Common myeloid progenitor, CD34-positive (primary cell): ENCODE results near the gene COL26A1.
"Not testable (repeated sequence)": the region's sequence is repeated elsewhere in the genome, so short reads cannot be mapped to it uniquely, and the experiment has no call there.

Experiments used
- CTCF ChIA-PET: fragments of 350-600 bp; sonication (Branson Sonifier 250); formaldehyde crosslinking; loops from one replicate; lab custom pipeline; 2021; ENCODE audit warnings: antibody characterized with exemption; lab: Charles Lee
- POLR2A ChIA-PET: fragments of 350-600 bp; sonication (Branson Sonifier 250); formaldehyde crosslinking; loops from one replicate; lab custom pipeline; 2021; ENCODE audit warnings: antibody characterized with exemption; lab: Charles Lee
- DNase-seq, 3 donors: peaks; one replicate each; pipeline versions ENCODE4 v3.0.0 to v3.0.0-alpha.2; 2013
- H3K27ac ChIP-seq, 2 experiments: 1 replicate in 1 of 2; 2 replicates in 1 of 2; pipeline ENCODE4 v1.7.0; 2013; ENCODE audit warnings: inconsistent platforms in 2 of 2, low read length in 2 of 2, mild to moderate bottlenecking in 2 of 2, low read depth in 1 of 2, moderate library complexity in 1 of 2; ENCODE audit not compliant: severe bottlenecking in 2 of 2, insufficient read depth in 1 of 2, poor library complexity in 1 of 2
- H3K27me3 ChIP-seq, 5 experiments: replicated peaks in 2 of 5; 1 replicate in 3 of 5; 2 replicates in 2 of 5; pipeline versions ENCODE4 v1.6.1 to v1.7.0; 2013; ENCODE audit warnings: low read length in 4 of 5, mild to moderate bottlenecking in 2 of 5, moderate library complexity in 2 of 5, inconsistent platforms in 1 of 5; ENCODE audit not compliant: insufficient read depth in 5 of 5, control insufficient read depth in 4 of 5
- H3K36me3 ChIP-seq, 4 experiments: 1 replicate in 2 of 4; 2 replicates in 2 of 4; pipeline versions ENCODE4 v1.6.1 to v1.7.0; 2013; ENCODE audit warnings: low read length in 3 of 4, control low read depth in 1 of 4, mild to moderate bottlenecking in 1 of 4; ENCODE audit not compliant: control insufficient read depth in 4 of 4, insufficient read depth in 4 of 4
- H3K4me1 ChIP-seq, 4 experiments: 1 replicate in 3 of 4; 2 replicates in 1 of 4; pipeline versions ENCODE4 v1.6.1 to v1.7.1; 2013; ENCODE audit warnings: low read length in 3 of 4, mild to moderate bottlenecking in 3 of 4, control low read depth in 1 of 4, inconsistent platforms in 1 of 4, moderate library complexity in 1 of 4; ENCODE audit not compliant: control insufficient read depth in 4 of 4, insufficient read depth in 4 of 4; ENCODE audit errors: control extremely low read depth in 1 of 4
- H3K4me3 ChIP-seq, 7 experiments: 1 replicate in 4 of 7; 2 replicates in 3 of 7; pipeline versions ENCODE4 v1.5.1 to v1.7.0; 2013; ENCODE audit warnings: mild to moderate bottlenecking in 7 of 7, low read length in 6 of 7, moderate library complexity in 6 of 7, inconsistent platforms in 2 of 7, low read depth in 2 of 7, control low read depth in 1 of 7; ENCODE audit not compliant: insufficient read depth in 4 of 7, control insufficient read depth in 1 of 7; ENCODE audit errors: extremely low read depth in 1 of 7
- H3K9me3 ChIP-seq, 5 experiments: 1 replicate in 4 of 5; 2 replicates in 1 of 5; pipeline versions ENCODE4 v1.6.1 to v1.7.1; 2013; ENCODE audit warnings: low read length in 4 of 5, mild to moderate bottlenecking in 2 of 5, inconsistent platforms in 1 of 5, low read depth in 1 of 5, moderate library complexity in 1 of 5; ENCODE audit not compliant: control insufficient read depth in 4 of 5, insufficient read depth in 2 of 5; ENCODE audit errors: control extremely low read depth in 1 of 5
- whole genome bisulfite sequencing: methylation state at CpG from one replicate; pipeline ENCODE4 v1.1.5; 2013; ENCODE audit not compliant: insufficient coverage; 5-methylcytosine and 5-hydroxymethylcytosine counted together

COL26A1 gene

DNA sequence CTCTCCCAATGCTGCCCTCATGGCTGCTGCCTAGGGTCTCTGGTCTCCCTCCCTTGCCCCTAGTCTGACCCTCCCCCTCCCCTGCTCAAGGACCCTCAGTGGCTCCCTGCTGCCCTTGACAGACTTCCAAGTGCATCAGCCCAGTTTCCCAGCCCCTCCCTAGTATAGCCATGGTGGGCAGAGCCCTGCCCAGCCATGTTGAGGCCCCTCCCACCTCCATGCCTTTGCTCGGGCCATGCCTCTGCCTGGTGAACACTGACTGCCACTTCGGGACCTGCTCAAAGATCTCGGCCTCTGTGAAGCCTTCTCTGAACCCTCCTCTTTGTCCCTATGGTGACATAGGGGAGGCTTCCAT is 193.2 kb downstream of the COL26A1 start:
- no peaks in the 10 kb centered on the region for H3K27me3 ChIP-seq
- no peaks in the 10 kb centered on the region for H3K36me3 ChIP-seq
- DNase-seq: no peak
- no peaks in the 10 kb centered on the region for H3K9me3 ChIP-seq
- no peak overlapping the region for H3K4me3 ChIP-seq
- no CpG with 5 or more reads among the region's 3 CpGs for WGBS
- CTCF ChIA-PET: interaction anchor here (1.6 kb wide), 1 partner anchor 13 kb away, joined by 4 read pairs; no protein-coding TSS in a partner anchor
- POLR2A ChIA-PET: no interaction called here
- H3K27ac ChIP-seq: no peak overlapping the region
- H3K4me1 ChIP-seq: no peaks in the 10 kb centered on the region

DNA sequence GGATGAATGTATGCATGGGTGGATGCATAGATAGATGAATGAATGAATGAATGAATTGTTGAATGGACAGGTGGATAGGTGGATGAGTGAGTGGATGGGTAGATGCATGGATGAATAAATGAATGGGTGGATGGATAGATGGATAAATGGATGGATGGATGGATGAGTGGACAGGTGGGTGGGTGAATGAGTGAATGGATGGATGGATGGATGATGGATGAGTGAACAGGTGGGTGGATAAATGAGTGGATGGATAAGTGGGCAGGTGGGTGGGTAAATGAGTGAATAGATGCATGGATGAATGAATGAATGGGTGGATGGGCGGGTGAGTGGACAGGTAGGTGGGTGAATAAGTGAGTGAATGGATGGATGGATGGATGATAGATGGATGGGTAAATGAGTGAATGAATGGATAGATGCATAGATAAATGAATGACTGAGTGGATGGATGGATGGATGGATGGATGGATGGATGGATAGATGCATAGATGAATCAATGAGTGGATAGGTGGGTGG is 193.8 kb downstream of the COL26A1 start:
- Histone ChIP-seq H3K27me3 (no peaks in the 10 kb centered on the region), H3K9me3 (no peaks in the 10 kb centered on the region), H3K4me1 (no peaks in the 10 kb centered on the region), H3K4me3 (no peak overlapping the region), H3K27ac (no peak overlapping the region), H3K36me3 (no peaks in the 10 kb centered on the region)
- POLR2A ChIA-PET: no interaction called here
- WGBS: 89% methylated on average over 1 of the region's 1 CpG
- DNase-seq: no peak
- CTCF ChIA-PET: no interaction called here

GRCh38 chr7:101557421-101557820 is 194.7 kb downstream of the COL26A1 start:
- 78% methylated on average over 6 of the region's 8 CpGs for WGBS
- H3K36me3 ChIP-seq: no peaks in the 10 kb centered on the region
- CTCF ChIA-PET: interaction anchor here (1.4 kb wide), 1 partner anchor 17 kb away, joined by 4 read pairs; no protein-coding TSS in a partner anchor
- POLR2A ChIA-PET: no interaction called here
- peaks cover 0 to 4% (median 0%) of the 10 kb centered on the region in 4 experiments for H3K4me1 ChIP-seq
- no peak overlapping the region for H3K27ac ChIP-seq
- no peak overlapping the region for H3K4me3 ChIP-seq
- no peak for DNase-seq
- H3K27me3 ChIP-seq: no peaks in the 10 kb centered on the region
- H3K9me3 ChIP-seq: no peaks in the 10 kb centered on the region

DNA sequence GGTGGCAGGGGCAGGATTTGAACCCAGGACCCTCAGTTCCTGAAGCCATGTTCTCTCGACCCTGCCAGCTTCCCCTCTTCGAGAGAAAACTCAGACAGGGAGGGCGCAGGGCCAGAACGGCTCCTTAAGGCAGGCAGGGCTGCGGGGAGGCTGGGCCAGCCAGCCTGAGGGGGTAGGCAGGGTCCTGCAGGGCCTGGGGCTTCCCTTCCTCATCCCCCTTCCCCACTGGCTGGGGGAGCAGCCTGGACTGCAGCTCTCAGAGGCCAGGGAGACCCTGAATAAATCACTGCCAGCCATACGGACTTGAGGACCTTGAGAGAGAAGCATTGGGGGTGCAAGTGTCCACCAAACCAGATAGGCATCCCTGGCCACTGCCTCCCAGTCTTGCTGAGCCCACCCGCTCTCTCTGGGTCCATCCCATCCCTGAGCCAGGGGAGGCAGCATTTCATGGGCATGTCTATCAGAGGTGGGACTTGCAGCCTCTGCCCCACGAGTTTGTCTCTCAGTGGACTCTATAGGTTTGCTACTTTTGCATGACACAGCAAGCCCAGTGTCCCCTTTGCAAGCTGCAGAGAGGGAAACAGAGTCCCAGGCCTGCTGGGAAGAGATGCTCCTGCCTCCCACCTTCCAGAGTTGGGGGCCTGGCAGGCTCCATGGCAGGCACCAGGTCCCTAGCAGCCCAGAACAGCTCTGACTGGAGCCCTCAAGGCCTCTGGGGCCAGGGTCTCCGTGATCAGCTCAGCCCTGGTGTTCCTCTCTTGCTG is 195.5 kb downstream of the COL26A1 start:
- Histone ChIP-seq H3K36me3 (no peaks in the 10 kb centered on the region), H3K9me3 (no peaks in the 10 kb centered on the region), H3K27ac (no peak overlapping the region), H3K27me3 (no peaks in the 10 kb centered on the region), H3K4me3 (no peak overlapping the region), H3K4me1 (peaks cover 0 to 5% (median 0%) of the 10 kb centered on the region in 4 experiments)
- ChIA-PET CTCF (interaction anchor here (0.7 to 1.7 kb wide), 3 partner anchors 15 to 20 kb away, joined by 3 to 11 read pairs (median 4); no protein-coding TSS in a partner anchor), POLR2A (no interaction called here)
- 86% methylated on average over 6 of the region's 9 CpGs for whole genome bisulfite sequencing
- DNase-seq: no peak

GRCh38 chr7:101558742-101559325 is 196.2 kb downstream of the COL26A1 start:
- Histone ChIP-seq H3K27ac (no peak overlapping the region), H3K4me3 (no peak overlapping the region), H3K4me1 (peaks cover 0 to 12% (median 6%) of the 10 kb centered on the region in 4 experiments), H3K27me3 (no peaks in the 10 kb centered on the region), H3K9me3 (no peaks in the 10 kb centered on the region), H3K36me3 (no peaks in the 10 kb centered on the region)
- ChIA-PET CTCF (interaction anchor here (0.7 to 1.7 kb wide), 4 partner anchors 16 to 210 kb away, joined by 3 to 11 read pairs (median 4); no protein-coding TSS in a partner anchor), POLR2A (no interaction called here)
- WGBS: 66% methylated on average over 6 of the region's 9 CpGs
- DNase-seq: no peak

GRCh38 chr7:101559586-101559985 is 196.9 kb downstream of the COL26A1 start:
- H3K27ac ChIP-seq: no peak overlapping the region
- H3K27me3 ChIP-seq: no peaks in the 10 kb centered on the region
- no peaks in the 10 kb centered on the region for H3K36me3 ChIP-seq
- no peaks in the 10 kb centered on the region for H3K9me3 ChIP-seq
- CTCF ChIA-PET: interaction anchor here (0.9 to 1.3 kb wide), 2 partner anchors 12 to 209 kb away, joined by 3 read pairs; no protein-coding TSS in a partner anchor
- H3K4me3 ChIP-seq: no peak overlapping the region
- no peak for DNase-seq
- POLR2A ChIA-PET: no interaction called here
- WGBS: no CpG with 5 or more reads among the region's 1 CpG
- peaks cover 0 to 19% (median 13%) of the 10 kb centered on the region in 4 experiments for H3K4me1 ChIP-seq

DNA sequence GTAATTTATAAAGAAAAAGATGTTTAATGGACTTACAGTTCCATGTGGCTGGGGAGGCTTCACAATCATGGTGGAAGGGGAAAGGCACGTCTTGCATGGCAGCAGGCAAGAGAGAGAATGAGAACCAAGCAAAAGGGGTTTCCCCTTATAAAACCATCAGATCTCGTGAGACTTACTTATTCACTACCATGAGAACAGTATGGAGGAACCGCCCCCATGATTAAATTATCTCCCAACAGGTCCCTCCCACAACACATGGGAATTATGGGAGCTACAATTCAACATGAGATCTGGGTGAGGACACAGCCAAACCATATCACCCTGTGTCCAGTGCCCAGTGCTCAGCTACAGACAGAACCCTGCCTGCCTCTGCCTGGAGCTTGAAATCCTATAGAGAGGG is 197.3 kb downstream of the COL26A1 start:
- WGBS: no CpG with 5 or more reads among the region's 3 CpGs
- H3K27ac ChIP-seq, H3K9me3 ChIP-seq, H3K4me3 ChIP-seq, DNase-seq, H3K36me3 ChIP-seq, POLR2A ChIA-PET, H3K27me3 ChIP-seq: not testable (repeated sequence)
- H3K4me1 ChIP-seq: peaks cover 0 to 21% (median 17%) of the 10 kb centered on the region in 4 experiments
- CTCF ChIA-PET: interaction anchor here (1.3 kb wide), 1 partner anchor 12 kb away, joined by 3 read pairs; no protein-coding TSS in a partner anchor
